ENCODE data around the gene KCNG2.

DNA sequence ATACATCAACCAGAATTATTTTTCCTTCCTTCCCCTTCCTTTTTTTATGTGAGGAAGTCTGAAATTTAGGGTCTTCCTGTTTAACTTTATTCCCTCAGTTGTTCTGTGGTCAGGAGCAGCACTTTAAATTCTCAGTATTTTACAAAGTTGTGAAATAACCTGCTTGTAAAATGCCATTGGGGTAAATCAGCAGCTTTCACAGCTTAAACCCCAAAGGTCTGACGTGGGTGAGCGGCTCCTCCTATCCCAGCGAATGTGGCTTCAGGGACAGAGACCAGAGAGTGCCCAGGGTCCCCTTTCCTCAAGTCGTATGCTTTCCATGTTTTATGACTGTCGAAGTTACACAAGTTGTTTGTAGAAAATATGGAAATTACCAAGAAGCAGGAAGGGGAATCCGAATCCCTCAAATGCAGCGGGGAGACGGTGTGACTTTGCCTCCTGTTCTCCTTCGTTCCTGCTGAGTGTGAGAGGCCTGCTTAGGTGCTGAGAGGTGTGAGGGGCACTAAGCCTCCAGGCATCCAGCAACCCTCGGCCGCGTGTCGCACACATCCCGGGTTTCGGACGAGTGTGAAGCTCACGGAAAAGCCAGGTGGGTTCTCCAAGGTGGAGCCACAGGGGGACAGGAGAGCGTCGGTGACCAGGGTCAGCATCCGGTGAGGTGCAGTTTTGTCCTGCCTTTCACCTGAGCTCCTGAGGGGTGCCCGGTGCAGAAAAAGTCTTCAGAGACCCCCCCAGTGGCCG is 10.8 kb upstream of the KCNG2 start:
- TF ChIP-seq, protein P1, sequence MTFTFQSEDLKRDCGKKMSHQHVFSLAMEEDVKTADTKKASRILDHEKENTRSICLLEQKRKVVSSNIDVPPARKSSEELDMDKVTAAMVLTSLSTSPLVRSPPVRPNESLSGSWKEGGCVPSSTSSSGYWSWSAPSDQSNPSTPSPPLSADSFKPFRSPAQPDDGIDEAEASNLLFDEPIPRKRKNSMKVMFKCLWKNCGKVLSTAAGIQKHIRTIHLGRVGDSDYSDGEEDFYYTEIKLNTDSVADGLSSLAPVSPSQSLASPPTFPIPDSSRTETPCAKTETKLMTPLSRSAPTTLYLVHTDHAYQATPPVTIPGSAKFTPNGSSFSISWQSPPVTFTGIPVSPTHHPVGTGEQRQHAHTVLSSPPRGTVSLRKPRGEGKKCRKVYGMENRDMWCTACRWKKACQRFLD (tag by site-specific recombination; IDR thresholded peaks at IDR 0.05), result no peak
- no peak for TF ChIP-seq KLF16 (tag by site-specific recombination; IDR thresholded peaks at IDR 0.05)
- TF ChIP-seq, protein P2, sequence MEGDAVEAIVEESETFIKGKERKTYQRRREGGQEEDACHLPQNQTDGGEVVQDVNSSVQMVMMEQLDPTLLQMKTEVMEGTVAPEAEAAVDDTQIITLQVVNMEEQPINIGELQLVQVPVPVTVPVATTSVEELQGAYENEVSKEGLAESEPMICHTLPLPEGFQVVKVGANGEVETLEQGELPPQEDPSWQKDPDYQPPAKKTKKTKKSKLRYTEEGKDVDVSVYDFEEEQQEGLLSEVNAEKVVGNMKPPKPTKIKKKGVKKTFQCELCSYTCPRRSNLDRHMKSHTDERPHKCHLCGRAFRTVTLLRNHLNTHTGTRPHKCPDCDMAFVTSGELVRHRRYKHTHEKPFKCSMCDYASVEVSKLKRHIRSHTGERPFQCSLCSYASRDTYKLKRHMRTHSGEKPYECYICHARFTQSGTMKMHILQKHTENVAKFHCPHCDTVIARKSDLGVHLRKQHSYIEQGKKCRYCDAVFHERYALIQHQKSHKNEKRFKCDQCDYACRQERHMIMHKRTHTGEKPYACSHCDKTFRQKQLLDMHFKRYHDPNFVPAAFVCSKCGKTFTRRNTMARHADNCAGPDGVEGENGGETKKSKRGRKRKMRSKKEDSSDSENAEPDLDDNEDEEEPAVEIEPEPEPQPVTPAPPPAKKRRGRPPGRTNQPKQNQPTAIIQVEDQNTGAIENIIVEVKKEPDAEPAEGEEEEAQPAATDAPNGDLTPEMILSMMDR (tag by site-specific recombination; IDR thresholded peaks at IDR 0.05), result no peak
- TF ChIP-seq, protein P3, sequence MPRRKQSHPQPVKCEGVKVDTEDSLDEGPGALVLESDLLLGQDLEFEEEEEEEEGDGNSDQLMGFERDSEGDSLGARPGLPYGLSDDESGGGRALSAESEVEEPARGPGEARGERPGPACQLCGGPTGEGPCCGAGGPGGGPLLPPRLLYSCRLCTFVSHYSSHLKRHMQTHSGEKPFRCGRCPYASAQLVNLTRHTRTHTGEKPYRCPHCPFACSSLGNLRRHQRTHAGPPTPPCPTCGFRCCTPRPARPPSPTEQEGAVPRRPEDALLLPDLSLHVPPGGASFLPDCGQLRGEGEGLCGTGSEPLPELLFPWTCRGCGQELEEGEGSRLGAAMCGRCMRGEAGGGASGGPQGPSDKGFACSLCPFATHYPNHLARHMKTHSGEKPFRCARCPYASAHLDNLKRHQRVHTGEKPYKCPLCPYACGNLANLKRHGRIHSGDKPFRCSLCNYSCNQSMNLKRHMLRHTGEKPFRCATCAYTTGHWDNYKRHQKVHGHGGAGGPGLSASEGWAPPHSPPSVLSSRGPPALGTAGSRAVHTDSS (tag by site-specific recombination; IDR thresholded peaks at IDR 0.05), result no peak
- TF ChIP-seq ZNF24 (tag by site-specific recombination; IDR thresholded peaks at IDR 0.05), result no peak
- TF ChIP-seq ZNF214 (tag by site-specific recombination; IDR thresholded peaks at IDR 0.05; ENCODE audit: borderline replicate concordance), result no peak
